Activated CD4-positive, alpha-beta memory T cell treated with anti-CD3 and anti-CD28 coated beads for 36 hours (primary cell): ENCODE data around the gene XXYLT1. TPM values are rescaled to one million over a fixed set of nuclear protein-coding genes. Genes with fewer than 3 reads are reported as not detected.

Source experiments
- CTCF ChIA-PET: fragments of 350-600 bp; sonication (Branson Sonifier 250); formaldehyde crosslinking; loops from one replicate; lab custom pipeline; 2021; ENCODE audit warnings: antibody characterized with exemption, inconsistent platforms; lab: Charles Lee
- POLR2A ChIA-PET: fragments of 350-600 bp; sonication (Branson Sonifier 250); formaldehyde crosslinking; loops from one replicate; lab custom pipeline; 2021; ENCODE audit warnings: antibody characterized with exemption; lab: Charles Lee
- DNase-seq: peaks from one replicate; pipeline ENCODE4 v3.0.0-alpha.2; 2020
- H3K27ac Mint-ChIP-seq: one replicate; pipeline ENCODE4 v1.8.0; 2021; ENCODE audit warnings: mixed read lengths
- H3K27me3 Mint-ChIP-seq: one replicate; pipeline ENCODE4 v1.8.0; 2021; ENCODE audit warnings: mixed read lengths
- H3K36me3 Mint-ChIP-seq: one replicate; pipeline ENCODE4 v1.8.0; 2021; ENCODE audit warnings: mixed read lengths
- H3K4me1 Mint-ChIP-seq: one replicate; pipeline ENCODE4 v1.8.0; 2021; ENCODE audit warnings: low read depth, mixed read lengths
- H3K4me3 Mint-ChIP-seq: one replicate; pipeline ENCODE4 v1.8.0; 2021; ENCODE audit warnings: mild to moderate bottlenecking, mixed read lengths
- H3K9me3 Mint-ChIP-seq: one replicate; pipeline ENCODE4 v1.8.0; 2021; ENCODE audit warnings: mixed read lengths
- intact Hi-C: fragments of 100-400 bp; cut with micrococcal nuclease; formaldehyde crosslinking; loops from one replicate; pipeline ENCODE4 v1.15.1; 2023
- total RNA-seq, 2 experiments: library from RNA; stranded (reverse); gene quantifications; one replicate each; pipeline ENCODE4 v1.2.3, GENCODE V29; 2021

XXYLT1 gene
- total RNA-seq, 2 experiments from 2014 or later, result 3.3 to 4.4 TPM

DNA sequence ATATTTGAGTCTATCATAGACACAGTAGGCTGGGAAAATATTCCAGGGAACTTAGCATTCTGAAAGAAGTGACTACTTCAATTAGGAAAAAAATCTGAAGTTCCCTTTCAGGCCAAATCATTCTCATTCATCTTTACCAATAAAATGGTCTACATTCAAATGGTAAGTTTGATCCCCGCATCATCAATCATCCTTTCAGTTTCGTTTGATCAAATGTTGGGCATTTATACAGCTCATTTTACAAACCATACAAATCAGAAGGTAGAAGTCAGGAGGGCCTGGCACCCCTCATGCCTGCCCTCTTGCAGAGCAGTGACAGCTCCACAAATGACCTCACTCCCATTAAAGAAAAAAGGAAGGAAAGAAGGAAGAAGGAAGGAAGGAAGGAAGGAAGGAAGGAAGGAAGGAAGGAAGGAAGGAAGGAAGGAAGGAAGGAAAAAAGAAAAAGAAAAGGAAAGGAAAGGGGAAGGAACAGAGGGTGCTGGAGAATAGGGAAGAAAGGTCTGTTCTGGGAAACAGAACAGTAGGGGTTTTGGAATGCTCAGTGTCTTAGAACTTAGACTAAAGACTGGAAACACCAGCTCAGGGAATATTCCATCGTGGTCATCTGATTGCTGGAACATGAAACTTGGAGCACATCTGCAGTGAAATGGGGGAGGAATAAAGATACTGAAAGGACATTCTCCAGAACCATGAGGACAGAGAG lies 86.1 kb downstream of the XXYLT1 start:
- Mint-ChIP-seq H3K4me1 (peaks cover 60% of the 10 kb centered on the region), H3K27me3 (no peaks in the 10 kb centered on the region), H3K36me3 (no peaks in the 10 kb centered on the region), H3K27ac (peak overlapping the region; percentile 9), H3K4me3 (no peak overlapping the region), H3K9me3 (peaks cover 4% of the 10 kb centered on the region)
- DNase-seq, result no peak
- CTCF ChIA-PET, result interaction anchor here (0.6 to 0.7 kb wide), 2 partner anchors 26 to 51 kb away, joined by 3 to 4 read pairs; no protein-coding TSS in a partner anchor
- intact Hi-C loops, result loop anchor here (5.0 kb wide), 4 partner anchors 38 to 498 kb away; partner anchors contain the start of gene FAM43A
- POLR2A ChIA-PET, result interaction anchor here (1.0 to 1.5 kb wide), 2 partner anchors 10 to 51 kb away, joined by 5 to 6 read pairs; no protein-coding TSS in a partner anchor

- H3K4me3 Mint-ChIP-seq, result peak overlapping the region; percentile 6
- CTCF ChIA-PET, result interaction anchor here (0.8 to 1.5 kb wide), 3 partner anchors 11 to 501 kb away, joined by 3 to 4 read pairs (median 4); no protein-coding TSS in a partner anchor
- no peaks in the 10 kb centered on the region for H3K27me3 Mint-ChIP-seq
- no peaks in the 10 kb centered on the region for H3K36me3 Mint-ChIP-seq
- peaks cover 60% of the 10 kb centered on the region for H3K4me1 Mint-ChIP-seq
- peak; percentile 54 for DNase-seq
- intact Hi-C loops, result loop anchor here (5.0 kb wide), 4 partner anchors 36 to 496 kb away; partner anchors contain the start of gene FAM43A
- peak overlapping the region; percentile 80 for H3K27ac Mint-ChIP-seq
- POLR2A ChIA-PET, result interaction anchor here (0.9 to 1.5 kb wide), 3 partner anchors 11 to 53 kb away, joined by 4 to 6 read pairs (median 4); no protein-coding TSS in a partner anchor
- no peaks in the 10 kb centered on the region for H3K9me3 Mint-ChIP-seq
Measured at GRCh38 chr3:195183071-195183776, 87.7 kb downstream of the XXYLT1 start.

GRCh38 chr3:195182470-195182795 lies 88.5 kb downstream of the XXYLT1 start:
- POLR2A ChIA-PET, result interaction anchor here (0.9 to 1.1 kb wide), 2 partner anchors 49 to 52 kb away, joined by 4 read pairs; no protein-coding TSS in a partner anchor
- Mint-ChIP-seq H3K4me1 (peaks cover 59% of the 10 kb centered on the region), H3K4me3 (peak overlapping the region; percentile 38), H3K9me3 (no peaks in the 10 kb centered on the region), H3K36me3 (no peaks in the 10 kb centered on the region), H3K27me3 (no peaks in the 10 kb centered on the region), H3K27ac (peak overlapping the region; percentile 80)
- CTCF ChIA-PET, result interaction anchor here (0.8 to 1.5 kb wide), 3 partner anchors 12 to 500 kb away, joined by 3 to 4 read pairs (median 4); no protein-coding TSS in a partner anchor
- peak; percentile 53 for DNase-seq
- intact Hi-C loops, result loop anchor here (1.0 to 5.0 kb wide), 6 partner anchors 12 to 495 kb away; partner anchors contain the start of gene FAM43A

- H3K4me3 Mint-ChIP-seq, result peak overlapping the region; percentile 24
- H3K27me3 Mint-ChIP-seq, result peaks cover 1% of the 10 kb centered on the region
- DNase-seq, result peak; percentile 34
- H3K9me3 Mint-ChIP-seq, result no peaks in the 10 kb centered on the region
- peak overlapping the region; percentile 80 for H3K27ac Mint-ChIP-seq
- H3K36me3 Mint-ChIP-seq, result no peaks in the 10 kb centered on the region
- CTCF ChIA-PET, result interaction anchor here (0.7 to 1.5 kb wide), 4 partner anchors 13 to 499 kb away, joined by 3 to 4 read pairs (median 4); no protein-coding TSS in a partner anchor
- POLR2A ChIA-PET, result interaction anchor here (1.1 kb wide), 1 partner anchor 48 kb away, joined by 4 read pairs; no protein-coding TSS in a partner anchor
- H3K4me1 Mint-ChIP-seq, result peaks cover 58% of the 10 kb centered on the region
- intact Hi-C loops, result loop anchor here (1.0 to 5.0 kb wide), 6 partner anchors 12 to 495 kb away; partner anchors contain the start of gene FAM43A
Measured at GRCh38 chr3:195181741-195182469, 89.1 kb downstream of the XXYLT1 start.

DNA sequence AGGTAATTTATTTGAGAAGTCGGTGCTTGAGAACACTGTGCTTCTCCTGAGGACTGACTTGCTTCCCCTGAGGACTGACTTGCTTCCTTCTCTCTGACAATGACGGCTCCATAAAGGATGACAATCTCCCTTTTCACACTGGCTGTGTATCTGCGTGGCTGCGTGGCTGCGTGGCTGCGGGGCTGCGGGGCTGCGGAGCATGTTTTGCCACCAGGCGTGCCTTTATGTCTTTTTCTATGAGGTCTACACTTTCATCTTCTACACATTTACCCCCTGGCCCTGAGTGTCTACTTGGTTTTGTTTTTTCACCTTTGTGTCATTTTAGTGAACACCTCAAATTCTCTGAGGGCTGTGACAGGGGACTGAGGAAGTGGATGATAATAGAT lies 89.9 kb downstream of the XXYLT1 start:
- ChIA-PET CTCF (no interaction called here), POLR2A (no interaction called here)
- H3K36me3 Mint-ChIP-seq, result no peaks in the 10 kb centered on the region
- peaks cover 51% of the 10 kb centered on the region for H3K4me1 Mint-ChIP-seq
- peaks cover 1% of the 10 kb centered on the region for H3K27me3 Mint-ChIP-seq
- intact Hi-C loops, result loop anchor here (5.0 kb wide), 4 partner anchors 34 to 494 kb away; partner anchors contain the start of gene FAM43A
- no peak overlapping the region for H3K4me3 Mint-ChIP-seq
- H3K9me3 Mint-ChIP-seq, result no peaks in the 10 kb centered on the region
- no peak overlapping the region for H3K27ac Mint-ChIP-seq
- no peak for DNase-seq

- intact Hi-C loops, result loop anchor here (5.0 kb wide), 4 partner anchors 33 to 493 kb away; partner anchors contain the start of gene FAM43A
- H3K36me3 Mint-ChIP-seq, result no peaks in the 10 kb centered on the region
- H3K4me3 Mint-ChIP-seq, result no peak overlapping the region
- ChIA-PET POLR2A (no interaction called here), CTCF (no interaction called here)
- no peaks in the 10 kb centered on the region for H3K9me3 Mint-ChIP-seq
- peaks cover 1% of the 10 kb centered on the region for H3K27me3 Mint-ChIP-seq
- peaks cover 46% of the 10 kb centered on the region for H3K4me1 Mint-ChIP-seq
- H3K27ac Mint-ChIP-seq, result no peak overlapping the region
- DNase-seq, result no peak
Measured at GRCh38 chr3:195180490-195181112, 90.4 kb downstream of the XXYLT1 start.

DNA sequence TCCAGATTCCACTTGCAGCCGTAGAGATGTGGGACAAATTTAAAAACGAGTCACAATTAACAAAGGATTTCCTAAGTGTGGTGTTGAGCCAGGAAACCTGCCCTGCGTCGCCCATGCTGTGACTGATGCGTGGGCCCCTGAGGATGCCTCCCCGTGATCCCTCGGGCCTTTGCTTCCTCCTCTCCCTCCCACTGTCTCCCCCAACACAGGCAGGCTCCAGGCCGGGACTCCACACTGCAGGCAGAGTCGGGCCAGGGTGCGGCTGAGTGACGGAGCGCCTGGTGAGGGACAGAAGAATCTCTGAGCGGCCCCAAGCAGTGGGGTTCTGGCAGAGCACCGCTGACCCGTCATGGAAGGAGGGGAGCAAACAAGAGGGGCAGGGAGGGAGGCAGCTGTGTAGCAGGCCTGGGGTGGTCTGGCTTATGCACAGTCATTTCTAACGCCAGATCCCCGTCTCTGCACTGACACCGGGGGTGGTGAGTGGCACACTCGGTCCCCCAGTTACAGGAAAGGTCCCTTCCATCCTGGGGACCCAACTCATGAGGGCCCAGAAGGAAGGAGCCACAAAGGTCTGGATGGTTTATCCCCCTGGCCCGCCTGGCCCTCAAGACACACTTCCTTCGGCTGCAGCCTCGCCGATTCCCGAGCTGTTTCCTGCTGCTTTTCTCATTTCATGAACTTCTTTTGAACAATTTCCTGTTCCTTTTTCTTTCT lies 91.0 kb downstream of the XXYLT1 start:
- ChIA-PET POLR2A (interaction anchor here (0.6 kb wide), 1 partner anchor 380 kb away, joined by 8 read pairs; no protein-coding TSS in a partner anchor), CTCF (no interaction called here)
- Mint-ChIP-seq H3K36me3 (no peaks in the 10 kb centered on the region), H3K27ac (no peak overlapping the region), H3K4me3 (no peak overlapping the region), H3K27me3 (peaks cover 1% of the 10 kb centered on the region), H3K9me3 (no peaks in the 10 kb centered on the region), H3K4me1 (peaks cover 40% of the 10 kb centered on the region)
- intact Hi-C loops, result loop anchor here (5.0 kb wide), 4 partner anchors 33 to 493 kb away; partner anchors contain the start of gene FAM43A
- DNase-seq, result no peak

DNA sequence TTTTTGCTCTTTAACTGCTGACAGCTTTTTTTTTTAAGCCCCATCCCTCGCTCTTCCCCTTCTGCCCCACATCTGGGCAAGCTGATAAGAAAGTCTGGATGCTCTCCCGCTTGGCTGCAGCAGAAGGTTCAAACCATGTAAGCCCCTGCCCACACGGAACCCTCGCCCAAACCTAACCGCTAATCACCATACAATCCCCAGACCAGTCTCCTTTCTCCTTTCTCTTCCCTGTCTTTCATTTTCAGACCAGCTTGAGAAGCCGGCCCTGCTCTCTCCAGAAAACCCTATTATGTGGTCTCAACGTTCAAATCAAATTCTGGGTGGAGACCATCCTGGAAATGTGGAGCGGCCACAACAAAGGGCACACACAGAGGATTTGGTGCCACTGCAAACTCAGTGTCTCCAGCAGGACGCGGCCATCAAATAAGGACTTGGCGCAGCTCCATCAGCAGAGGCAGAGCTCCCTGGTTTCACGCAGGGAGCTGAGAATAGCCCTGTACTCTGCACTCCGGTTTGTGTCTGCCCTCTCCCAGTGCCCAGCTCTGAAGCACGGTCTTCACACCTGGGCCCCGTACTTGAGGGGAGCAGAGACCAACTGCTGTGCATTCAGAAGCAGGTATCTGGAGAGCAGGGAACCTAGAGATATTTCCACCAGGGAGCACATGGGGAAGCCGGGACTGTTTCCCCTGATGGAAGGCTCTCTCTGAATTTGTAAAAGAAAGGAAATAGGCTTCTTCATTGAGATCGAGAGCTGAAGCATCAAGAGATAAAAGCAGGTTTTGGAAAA lies 92.6 kb downstream of the XXYLT1 start:
- Mint-ChIP-seq H3K4me3 (no peak overlapping the region), H3K9me3 (no peaks in the 10 kb centered on the region), H3K36me3 (no peaks in the 10 kb centered on the region), H3K27ac (no peak overlapping the region), H3K4me1 (peaks cover 23% of the 10 kb centered on the region), H3K27me3 (peaks cover 1% of the 10 kb centered on the region)
- POLR2A ChIA-PET, result no interaction called here
- intact Hi-C loops, result no loop called here
- CTCF ChIA-PET, result no interaction called here
- DNase-seq, result no peak

DNA sequence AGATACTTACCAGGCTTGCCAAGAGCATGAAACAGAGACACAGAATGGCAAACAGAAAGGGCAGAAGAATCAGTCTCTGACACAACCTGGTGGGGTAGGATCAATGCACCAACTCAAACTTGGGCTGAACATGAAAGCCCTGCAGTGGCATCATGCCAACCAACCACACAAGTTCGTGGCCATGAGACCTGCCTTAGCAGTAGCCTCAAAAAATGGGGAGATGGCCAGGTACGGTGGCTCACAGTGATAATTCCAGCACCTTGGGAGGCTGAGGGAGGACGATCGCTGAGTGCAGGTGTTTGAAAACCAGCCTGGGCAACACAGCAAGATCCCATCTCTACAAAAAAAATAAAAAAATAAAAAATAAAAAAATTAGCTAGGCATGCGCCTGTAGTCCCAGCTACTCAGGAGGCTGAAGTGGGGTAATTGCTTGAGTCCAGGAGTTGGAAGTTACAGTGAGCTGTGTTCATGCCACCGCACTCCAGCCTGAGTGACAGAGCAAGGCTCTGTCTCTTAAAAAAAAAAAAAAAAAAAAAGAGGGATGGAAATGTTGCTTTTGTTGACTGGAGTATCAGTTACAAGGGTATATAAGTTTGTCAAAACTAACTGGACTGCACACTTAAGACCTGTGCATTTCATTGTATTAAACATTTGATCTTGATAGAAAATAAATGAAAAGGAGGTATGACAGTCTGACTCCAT lies 93.4 kb downstream of the XXYLT1 start:
- no peaks in the 10 kb centered on the region for H3K9me3 Mint-ChIP-seq
- no peak overlapping the region for H3K27ac Mint-ChIP-seq
- peaks cover 16% of the 10 kb centered on the region for H3K4me1 Mint-ChIP-seq
- H3K36me3 Mint-ChIP-seq, result no peaks in the 10 kb centered on the region
- ChIA-PET POLR2A (no interaction called here), CTCF (no interaction called here)
- peaks cover 1% of the 10 kb centered on the region for H3K27me3 Mint-ChIP-seq
- no peak for DNase-seq
- H3K4me3 Mint-ChIP-seq, result no peak overlapping the region
- intact Hi-C loops, result no loop called here

- no peak for DNase-seq
- CTCF ChIA-PET, result no interaction called here
- intact Hi-C loops, result no loop called here
- H3K9me3 Mint-ChIP-seq, result no peaks in the 10 kb centered on the region
- POLR2A ChIA-PET, result no interaction called here
- peaks cover 8% of the 10 kb centered on the region for H3K4me1 Mint-ChIP-seq
- peaks cover 1% of the 10 kb centered on the region for H3K27me3 Mint-ChIP-seq
- H3K36me3 Mint-ChIP-seq, result no peaks in the 10 kb centered on the region
- no peak overlapping the region for H3K4me3 Mint-ChIP-seq
- H3K27ac Mint-ChIP-seq, result no peak overlapping the region
Measured at GRCh38 chr3:195176776-195177175, 94.2 kb downstream of the XXYLT1 start.
